Loucy (cell line): Measurements from ENCODE around the gene HSCB.
"Not testable (repeated sequence)": the region's sequence is repeated elsewhere in the genome, so short reads cannot be mapped to it uniquely, and the experiment has no call there.

Experiments used
- H2AFZ ChIP-seq: fragments of 200-600 bp; sonication (generic); 2 replicates; pipeline ENCODE4 v1.6.0; 2016; ENCODE audit warnings: antibody characterized with exemption, mild to moderate bottlenecking, low read length, moderate library complexity
- H3F3A ChIP-seq: fragments of 200-600 bp; 2 replicates; pipeline ENCODE4 v1.6.0; 2016; ENCODE audit warnings: antibody characterized with exemption, low read depth, mild to moderate bottlenecking
- H3K27me3 ChIP-seq: fragments of 200-600 bp; sonication (generic); 2 replicates; pipeline ENCODE4 v1.6.1; 2014; ENCODE audit warnings: low read length, mild to moderate bottlenecking; ENCODE audit not compliant: insufficient read depth, poor library complexity, severe bottlenecking
- H3K36me3 ChIP-seq: fragments of 200-600 bp; sonication (generic); 2 replicates; pipeline ENCODE4 v1.6.1; 2016; ENCODE audit warnings: low read length; ENCODE audit not compliant: insufficient read depth
- H3K4me1 ChIP-seq: fragments of 200-600 bp; sonication (generic); 2 replicates; pipeline ENCODE4 v1.5.1; 2014; ENCODE audit warnings: low read length, mild to moderate bottlenecking; ENCODE audit not compliant: insufficient read depth, poor library complexity, severe bottlenecking
- H3K4me2 ChIP-seq: fragments of 200-600 bp; sonication (generic); 2 replicates; pipeline ENCODE4 v1.6.0; 2014; ENCODE audit warnings: antibody characterized with exemption, low read length, low read depth, mild to moderate bottlenecking; ENCODE audit not compliant: poor library complexity, severe bottlenecking
- H3K4me3 ChIP-seq: fragments of 200-600 bp; sonication (generic); 2 replicates; pipeline ENCODE4 v1.5.1; 2014; ENCODE audit warnings: low read length, mild to moderate bottlenecking, mixed read lengths; ENCODE audit not compliant: poor library complexity, severe bottlenecking
- H3K79me2 ChIP-seq: fragments of 200-600 bp; sonication (generic); 2 replicates; pipeline ENCODE4 v1.6.1; 2014; ENCODE audit warnings: low read length; ENCODE audit not compliant: insufficient read depth
- H3K9ac ChIP-seq: fragments of 200-600 bp; sonication (generic); 2 replicates; pipeline ENCODE4 v1.6.0; 2014; ENCODE audit warnings: mild to moderate bottlenecking, low read depth, low read length, moderate library complexity; ENCODE audit not compliant: poor library complexity, severe bottlenecking
- H3K9me2 ChIP-seq: fragments of 200-600 bp; sonication (generic); replicated peaks from 2 replicates; pipeline ENCODE4 v1.6.1; 2016; ENCODE audit warnings: low read depth, low read length, mixed read lengths
- H3K9me3 ChIP-seq: fragments of 200-600 bp; sonication (generic); 2 replicates; pipeline ENCODE4 v1.6.1; 2014; ENCODE audit warnings: mild to moderate bottlenecking, antibody characterized with exemption, low read length, low read depth; ENCODE audit not compliant: insufficient read depth
- H4K20me1 ChIP-seq: fragments of 200-600 bp; sonication (generic); 2 replicates; pipeline ENCODE4 v1.6.0; 2014; ENCODE audit warnings: antibody characterized with exemption, low read length, mild to moderate bottlenecking; ENCODE audit not compliant: insufficient read depth, poor library complexity, severe bottlenecking
- EZH2phosphoT487 ChIP-seq: fragments of 200-600 bp; IDR thresholded peaks from 2 replicates; pipeline ENCODE4 v1.6.1; 2018; ENCODE audit warnings: antibody characterized with exemption, mild to moderate bottlenecking, moderate library complexity, borderline replicate concordance
- TF ChIP-seq, protein P1 (sequence below): fragments of 200-600 bp; sonication (generic); conservative IDR thresholded peaks from 2 replicates; pipeline ENCODE4 v1.5.1; 2014; ENCODE audit warnings: mild to moderate bottlenecking, antibody characterized with exemption, low read length

Gene HSCB

DNA sequence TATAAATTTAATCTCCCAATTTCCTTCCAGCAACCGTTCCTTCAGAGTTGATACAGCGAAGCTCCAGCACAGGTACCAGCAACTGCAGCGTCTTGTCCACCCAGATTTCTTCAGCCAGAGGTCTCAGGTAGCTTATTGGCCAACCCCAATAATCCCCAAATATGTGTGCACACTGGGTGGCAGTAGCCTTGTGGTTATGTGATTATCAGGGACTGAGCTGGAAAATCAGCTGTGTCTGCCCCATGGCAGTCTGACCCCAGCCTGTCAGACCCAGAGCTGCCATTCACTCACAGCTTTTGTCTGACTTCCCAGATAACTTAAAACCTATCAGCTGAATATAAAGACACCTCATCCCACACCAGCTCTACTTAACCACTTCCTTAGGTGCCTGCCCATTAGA, 2.0 kb downstream of the HSCB start:
- H3K27me3 ChIP-seq = no peaks in the 10 kb centered on the region
- H3K9me3 ChIP-seq = no peaks in the 10 kb centered on the region
- peak overlapping the region; percentile 96 for H3K4me2 ChIP-seq
- peak overlapping the region; percentile 86 for H3K4me3 ChIP-seq
- H3K36me3 ChIP-seq = peaks cover 4% of the 10 kb centered on the region; the same call in 1 of the 2 replicates
- TF ChIP-seq, protein P1, sequence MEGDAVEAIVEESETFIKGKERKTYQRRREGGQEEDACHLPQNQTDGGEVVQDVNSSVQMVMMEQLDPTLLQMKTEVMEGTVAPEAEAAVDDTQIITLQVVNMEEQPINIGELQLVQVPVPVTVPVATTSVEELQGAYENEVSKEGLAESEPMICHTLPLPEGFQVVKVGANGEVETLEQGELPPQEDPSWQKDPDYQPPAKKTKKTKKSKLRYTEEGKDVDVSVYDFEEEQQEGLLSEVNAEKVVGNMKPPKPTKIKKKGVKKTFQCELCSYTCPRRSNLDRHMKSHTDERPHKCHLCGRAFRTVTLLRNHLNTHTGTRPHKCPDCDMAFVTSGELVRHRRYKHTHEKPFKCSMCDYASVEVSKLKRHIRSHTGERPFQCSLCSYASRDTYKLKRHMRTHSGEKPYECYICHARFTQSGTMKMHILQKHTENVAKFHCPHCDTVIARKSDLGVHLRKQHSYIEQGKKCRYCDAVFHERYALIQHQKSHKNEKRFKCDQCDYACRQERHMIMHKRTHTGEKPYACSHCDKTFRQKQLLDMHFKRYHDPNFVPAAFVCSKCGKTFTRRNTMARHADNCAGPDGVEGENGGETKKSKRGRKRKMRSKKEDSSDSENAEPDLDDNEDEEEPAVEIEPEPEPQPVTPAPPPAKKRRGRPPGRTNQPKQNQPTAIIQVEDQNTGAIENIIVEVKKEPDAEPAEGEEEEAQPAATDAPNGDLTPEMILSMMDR = no peak
- TF ChIP-seq EZH2phosphoT487 = no peak
- H3K9ac ChIP-seq = no peak overlapping the region
- H3K79me2 ChIP-seq = peaks cover 39% of the 10 kb centered on the region
- H2AFZ ChIP-seq = no peak overlapping the region
- no peaks in the 10 kb centered on the region for H4K20me1 ChIP-seq
- no peaks in the 10 kb centered on the region for H3F3A ChIP-seq
- H3K4me1 ChIP-seq = peaks cover 28% of the 10 kb centered on the region
- H3K9me2 ChIP-seq = no peaks in the 10 kb centered on the region

DNA sequence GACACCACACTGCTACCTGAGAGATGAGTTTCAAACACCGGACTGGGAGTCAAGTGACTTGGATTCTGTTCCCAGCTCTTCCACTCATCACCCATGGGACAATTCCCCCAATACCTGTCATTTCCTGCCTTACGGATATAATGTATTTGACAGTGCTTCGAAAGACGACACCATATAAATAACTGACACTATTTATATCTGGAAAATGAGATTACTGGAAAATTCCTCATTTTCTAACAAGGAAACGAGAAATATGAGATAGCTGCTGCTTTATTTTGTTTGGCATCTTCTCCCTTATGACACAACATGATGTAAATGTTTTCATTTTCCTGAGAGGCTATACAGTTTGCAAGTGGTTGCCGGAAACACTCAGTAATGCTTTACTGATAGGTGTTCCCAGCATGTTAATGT, 8.6 kb downstream of the HSCB start:
- Histone ChIP-seq H2AFZ (no peak overlapping the region), H3K9me2 (no peaks in the 10 kb centered on the region), H3F3A (no peaks in the 10 kb centered on the region), H3K4me3 (no peak overlapping the region), H3K79me2 (no peaks in the 10 kb centered on the region), H4K20me1 (no peaks in the 10 kb centered on the region), H3K9me3 (no peaks in the 10 kb centered on the region), H3K27me3 (no peaks in the 10 kb centered on the region), H3K9ac (no peak overlapping the region), H3K4me1 (peaks cover 10% of the 10 kb centered on the region), H3K36me3 (peaks cover 4% of the 10 kb centered on the region; the same call in 1 of the 2 replicates), H3K4me2 (no peak overlapping the region)
- TF ChIP-seq, protein P1 = no peak
- no peak for TF ChIP-seq EZH2phosphoT487

DNA sequence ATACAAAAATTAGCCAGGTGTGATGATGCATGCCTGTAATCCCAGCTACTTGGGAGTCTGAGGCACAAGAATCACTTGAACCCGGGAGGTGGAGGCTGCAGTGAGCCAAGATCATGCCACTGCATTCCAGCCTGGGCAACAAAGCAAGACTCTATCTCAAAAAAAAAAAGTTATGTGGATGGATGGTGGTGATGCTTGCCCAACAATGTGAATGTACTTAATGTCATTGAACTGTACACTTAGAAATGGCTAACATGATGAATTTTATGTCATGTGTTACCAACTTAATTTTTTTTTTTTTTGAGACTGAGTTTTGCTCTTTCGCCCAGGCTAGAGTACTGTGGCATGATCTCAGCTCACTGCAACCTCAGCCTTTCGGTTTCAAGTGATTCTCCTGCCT, 12.7 kb downstream of the HSCB start:
- H3K27me3 ChIP-seq, H3K9me3 ChIP-seq, H4K20me1 ChIP-seq, H3F3A ChIP-seq, H3K4me3 ChIP-seq, H3K4me2 ChIP-seq, H3K36me3 ChIP-seq, H2AFZ ChIP-seq, H3K9me2 ChIP-seq, H3K9ac ChIP-seq, H3K4me1 ChIP-seq, H3K79me2 ChIP-seq: not testable (repeated sequence)

DNA sequence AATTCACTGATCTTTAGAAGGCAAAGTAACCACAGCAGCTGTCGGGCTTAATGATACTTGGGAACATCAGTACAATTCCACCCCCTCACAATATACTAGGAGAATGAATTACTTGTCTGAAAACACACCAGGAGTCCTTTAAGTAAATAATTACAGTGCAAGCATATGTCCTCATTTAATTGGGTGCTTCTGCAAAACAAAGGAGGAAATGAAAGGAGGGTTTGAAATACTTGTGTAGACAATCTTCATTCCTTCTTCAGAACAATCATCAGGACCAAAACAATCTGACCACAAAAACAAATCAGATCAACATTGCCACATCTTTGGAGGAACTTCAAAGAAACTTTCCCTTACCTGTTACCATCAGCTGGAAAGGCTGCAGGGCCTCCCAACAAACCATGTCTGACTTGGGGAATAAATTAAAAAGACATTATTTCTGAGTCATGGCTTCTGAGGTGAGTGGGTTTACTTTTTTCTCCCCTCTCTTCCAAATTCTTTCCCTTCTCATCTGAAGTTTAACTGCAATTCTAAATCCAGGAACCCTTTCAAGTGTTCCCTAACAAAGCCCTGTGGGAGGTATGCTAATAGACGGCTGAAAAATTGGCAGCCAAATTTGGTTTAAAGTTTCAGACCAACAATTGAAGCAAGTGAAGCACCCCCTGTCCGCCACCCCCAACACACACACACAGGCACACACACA, 18.2 kb downstream of the HSCB start:
- no peaks in the 10 kb centered on the region for H3F3A ChIP-seq
- H3K4me3 ChIP-seq = no peak overlapping the region
- no peaks in the 10 kb centered on the region for H3K36me3 ChIP-seq
- H3K4me1 ChIP-seq = peaks cover 6% of the 10 kb centered on the region
- no peaks in the 10 kb centered on the region for H4K20me1 ChIP-seq
- H3K4me2 ChIP-seq = peak overlapping the region; percentile 32
- no peak for TF ChIP-seq EZH2phosphoT487
- H3K79me2 ChIP-seq = no peaks in the 10 kb centered on the region
- H2AFZ ChIP-seq = no peak overlapping the region
- no peaks in the 10 kb centered on the region for H3K9me3 ChIP-seq
- H3K27me3 ChIP-seq = no peaks in the 10 kb centered on the region
- no peak overlapping the region for H3K9ac ChIP-seq
- H3K9me2 ChIP-seq = no peaks in the 10 kb centered on the region
